NCI-H128 (cell line): ENCODE measurements around the gene HEBP2.
"Not testable (repeated sequence)": the region's sequence is repeated elsewhere in the genome, so short reads cannot be mapped to it uniquely, and the experiment has no call there.

Experiments used
- DNase-seq: peaks from one replicate; lab custom pipeline; 2025; ENCODE audit not compliant: unreplicated experiment; lab: John Stamatoyannopoulos, UW

HEBP2 gene

DNA sequence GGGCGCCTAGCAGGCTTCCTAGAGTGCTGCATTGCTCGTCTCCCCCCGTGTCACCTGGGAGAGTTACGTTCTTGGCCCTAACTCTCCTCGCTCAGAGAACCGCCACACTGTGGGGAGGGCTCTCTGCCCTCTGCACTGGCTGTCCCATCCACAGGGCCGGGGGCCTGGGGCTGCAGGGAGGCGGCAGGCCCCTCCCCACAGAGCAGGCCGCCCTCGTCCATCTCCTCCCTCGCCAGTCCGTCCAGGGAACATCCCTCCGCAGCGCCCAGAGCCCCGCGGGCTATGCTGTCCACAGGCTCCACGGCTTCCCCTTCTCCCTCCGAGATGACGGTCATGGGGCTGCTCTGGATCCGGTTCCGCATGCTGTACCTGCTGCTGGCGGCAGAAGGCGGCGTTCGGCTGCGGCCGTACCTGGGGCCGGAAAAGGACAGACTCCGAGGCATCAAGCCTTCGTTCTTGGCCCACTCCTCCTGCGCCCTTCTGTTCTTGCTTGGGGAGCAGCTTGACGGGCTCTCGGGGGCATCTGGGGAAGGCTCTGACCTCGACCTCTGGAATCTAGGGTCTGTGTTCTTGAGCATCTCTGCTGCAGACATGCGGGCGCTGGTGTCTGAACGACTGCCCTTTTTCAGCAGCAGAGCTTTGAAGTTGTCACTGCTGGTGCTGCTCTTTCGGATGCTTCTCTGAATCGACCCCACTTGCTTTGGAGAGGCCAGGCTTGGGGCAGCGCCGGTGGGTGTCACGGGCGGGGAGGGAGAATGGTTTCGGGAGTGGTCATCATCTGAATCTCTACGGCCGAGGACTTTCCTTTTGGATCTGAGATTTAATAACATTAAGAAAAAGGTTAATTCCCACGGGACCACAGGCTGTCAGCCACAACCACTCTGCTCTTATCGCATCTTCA lies 20.2 kb downstream of the HEBP2 start:
- no peak for DNase-seq

DNA sequence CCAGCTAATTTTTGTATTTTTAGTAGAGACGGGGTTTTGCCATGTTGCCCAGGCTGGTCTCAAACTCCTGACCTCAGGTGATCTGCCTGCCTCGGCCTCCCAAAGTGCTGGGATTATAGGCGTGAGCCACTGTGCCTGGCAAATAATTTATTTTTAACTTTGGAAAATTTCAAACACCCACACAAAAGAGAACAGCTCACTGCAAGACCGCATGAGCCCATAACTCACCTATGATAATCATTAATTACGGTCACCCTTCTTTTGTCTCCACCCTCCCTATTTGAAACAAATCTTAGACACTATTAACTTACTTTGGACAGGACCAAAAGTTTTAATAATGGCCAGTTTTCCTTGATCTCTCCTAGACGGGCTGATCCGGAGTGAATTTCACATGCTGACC lies 21.2 kb downstream of the HEBP2 start:
- DNase-seq: not testable (repeated sequence)

GRCh38 chr6:138426500-138427123 lies 22.6 kb downstream of the HEBP2 start:
- DNase-seq: no peak

DNA sequence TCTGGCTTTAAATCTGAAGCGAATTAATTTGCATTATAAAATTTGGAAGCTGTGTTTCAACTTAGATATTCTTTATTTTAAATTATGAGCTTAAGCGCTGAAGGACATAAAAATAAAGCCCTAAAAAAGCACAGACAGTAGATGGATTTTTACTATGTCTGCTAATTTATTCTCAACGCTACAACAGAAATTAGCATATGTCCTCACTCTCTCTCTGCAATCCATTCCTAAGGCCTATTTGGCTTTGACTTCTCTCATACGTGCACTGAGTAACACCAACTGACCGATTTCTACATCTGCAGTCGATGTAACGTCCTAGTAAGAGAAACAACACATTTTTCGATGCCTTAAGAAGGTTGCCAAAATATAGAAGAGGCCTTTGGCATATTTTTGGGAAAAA lies 23.7 kb downstream of the HEBP2 start:
- DNase-seq: no peak

DNA sequence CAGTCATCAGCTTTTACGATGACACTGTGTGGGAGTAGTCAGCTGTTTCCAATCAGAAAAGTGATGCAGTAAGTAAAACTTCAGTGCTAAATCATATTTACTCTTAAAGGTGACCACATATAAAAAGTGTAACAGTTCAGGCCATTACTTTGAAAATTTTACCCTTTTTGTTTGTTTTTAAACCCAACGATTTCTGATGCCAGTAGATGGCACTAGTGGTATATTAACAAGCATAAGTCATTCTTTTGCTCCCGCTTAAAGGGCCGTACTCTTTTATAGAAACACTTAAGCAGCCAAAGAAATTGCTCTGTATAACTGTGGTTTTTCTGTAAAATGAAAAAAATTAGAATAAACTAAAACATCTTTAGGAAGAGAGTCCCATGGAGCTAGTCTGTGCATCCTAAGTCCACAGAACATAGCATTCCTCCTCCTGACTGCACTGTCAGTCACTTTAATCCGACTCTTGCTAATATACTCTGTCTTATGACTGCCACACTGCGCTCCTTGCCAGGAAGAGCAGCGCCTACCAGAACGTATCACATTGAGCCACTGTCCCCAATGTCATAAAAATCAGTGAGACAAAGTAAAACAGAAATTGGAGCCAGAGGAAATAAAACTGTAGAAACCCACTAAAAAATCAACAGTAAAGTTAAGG lies 25.0 kb downstream of the HEBP2 start:
- no peak for DNase-seq

DNA sequence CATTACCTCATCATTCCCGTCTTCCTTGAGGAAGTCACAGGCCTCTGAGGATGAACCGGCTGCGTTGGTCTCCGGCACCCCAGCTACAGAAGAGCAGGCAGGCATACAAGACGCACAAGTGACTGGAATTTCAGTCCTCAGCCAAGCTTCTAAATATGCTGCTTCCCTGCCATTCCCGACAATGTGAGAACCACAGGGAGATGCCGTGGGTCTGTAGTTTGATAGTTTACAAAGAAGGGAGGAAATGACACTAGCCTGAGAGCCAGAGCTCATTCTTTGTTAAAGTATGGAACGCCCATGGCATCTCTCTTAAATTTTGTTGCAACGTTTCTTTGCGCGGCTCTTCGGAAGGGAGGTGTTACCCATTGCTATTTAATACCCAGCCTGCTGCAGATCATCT lies 25.7 kb downstream of the HEBP2 start:
- no peak for DNase-seq

- no peak for DNase-seq
Observed at GRCh38 chr6:138430361-138431145, 26.5 kb downstream of the HEBP2 start.

GRCh38 chr6:138431256-138432062 lies 27.4 kb downstream of the HEBP2 start:
- no peak for DNase-seq

- no peak for DNase-seq
Observed at GRCh38 chr6:138432063-138432356, 28.0 kb downstream of the HEBP2 start.

DNA sequence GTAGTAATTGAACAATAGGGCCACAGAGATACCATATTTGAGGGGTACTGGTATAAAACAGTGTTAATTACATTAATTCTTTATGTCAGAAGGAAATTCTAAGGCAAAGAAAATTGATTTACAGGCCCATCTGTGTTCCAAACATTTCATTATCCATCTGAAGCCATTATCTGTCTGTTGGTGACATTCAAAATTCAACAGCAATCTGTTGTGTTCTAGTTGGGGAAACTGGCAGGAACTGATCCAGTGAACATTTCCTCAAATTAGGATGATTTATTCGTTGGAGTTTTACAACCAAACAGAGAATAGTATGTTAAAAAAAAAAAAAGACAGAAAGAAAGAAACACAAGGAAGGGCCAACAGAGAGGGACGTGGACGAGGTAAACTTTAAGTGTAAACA lies 30.1 kb downstream of the HEBP2 start:
- DNase-seq: no peak

- DNase-seq: no peak
Observed at GRCh38 chr6:138434925-138435324, 30.9 kb downstream of the HEBP2 start.

DNA sequence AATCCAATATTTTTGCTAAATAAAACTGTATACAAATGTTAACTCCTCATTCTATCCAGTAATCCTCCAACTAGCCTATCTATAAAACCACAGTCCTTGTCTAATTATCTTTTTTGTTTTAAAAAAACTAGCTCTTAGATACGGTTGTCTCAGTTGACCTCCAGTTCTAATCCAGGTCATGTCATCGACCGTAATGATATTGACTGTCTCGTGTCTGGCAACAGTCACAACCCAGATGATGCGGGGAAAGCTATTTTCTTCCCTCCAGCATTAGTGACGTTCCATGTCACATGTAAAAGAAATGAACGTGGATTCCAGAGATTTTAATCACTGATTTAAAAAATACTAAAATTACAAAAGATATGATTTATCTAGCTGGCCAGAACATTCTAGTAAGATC lies 35.5 kb downstream of the HEBP2 start:
- no peak for DNase-seq

DNA sequence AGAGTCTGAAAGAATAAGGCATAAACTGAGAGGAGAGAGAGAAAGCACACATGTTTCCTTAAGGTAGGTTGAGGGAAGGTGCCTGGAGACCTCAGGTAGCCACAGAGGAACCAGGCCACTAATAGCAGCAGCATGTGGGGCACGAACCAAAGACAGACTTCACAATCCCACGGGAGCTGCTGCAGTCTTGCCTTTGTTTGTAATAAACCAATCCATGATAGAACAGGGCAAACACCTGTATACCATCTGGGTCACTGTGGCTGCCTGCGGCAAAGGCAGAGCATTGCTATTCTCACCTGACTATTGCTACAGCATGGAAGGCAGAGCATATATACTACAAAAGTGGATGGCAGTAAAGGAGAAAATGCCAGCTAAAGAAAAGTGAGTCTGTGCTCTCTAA lies 36.3 kb downstream of the HEBP2 start:
- DNase-seq: no peak

- DNase-seq: no peak
Observed at GRCh38 chr6:138440758-138441357, 36.8 kb downstream of the HEBP2 start.

DNA sequence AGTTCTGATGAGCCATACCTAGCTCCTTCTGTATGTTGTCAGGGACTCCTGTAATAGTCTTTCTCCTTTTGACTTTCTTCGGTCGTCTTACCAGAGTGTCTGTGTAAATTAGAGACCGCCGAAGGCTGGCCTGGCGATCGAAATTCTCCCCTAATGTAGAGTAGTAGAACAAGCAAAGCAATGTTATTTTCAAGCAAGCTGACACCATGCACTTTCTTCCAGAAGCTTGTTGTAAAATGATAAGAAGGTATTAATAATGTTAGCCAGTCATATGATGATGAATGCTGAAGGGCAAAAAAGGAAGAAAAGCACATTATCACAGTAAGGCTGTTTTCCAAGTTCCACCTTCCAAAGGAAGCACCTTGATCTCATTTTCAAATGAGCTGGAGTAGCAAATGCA lies 37.9 kb downstream of the HEBP2 start:
- no peak for DNase-seq

GRCh38 chr6:138442663-138443062 lies 38.6 kb downstream of the HEBP2 start:
- DNase-seq: no peak

GRCh38 chr6:138443979-138444378 lies 40.0 kb downstream of the HEBP2 start:
- DNase-seq: no peak

- DNase-seq: no peak
Observed at GRCh38 chr6:138446821-138447220, 42.8 kb downstream of the HEBP2 start.

DNA sequence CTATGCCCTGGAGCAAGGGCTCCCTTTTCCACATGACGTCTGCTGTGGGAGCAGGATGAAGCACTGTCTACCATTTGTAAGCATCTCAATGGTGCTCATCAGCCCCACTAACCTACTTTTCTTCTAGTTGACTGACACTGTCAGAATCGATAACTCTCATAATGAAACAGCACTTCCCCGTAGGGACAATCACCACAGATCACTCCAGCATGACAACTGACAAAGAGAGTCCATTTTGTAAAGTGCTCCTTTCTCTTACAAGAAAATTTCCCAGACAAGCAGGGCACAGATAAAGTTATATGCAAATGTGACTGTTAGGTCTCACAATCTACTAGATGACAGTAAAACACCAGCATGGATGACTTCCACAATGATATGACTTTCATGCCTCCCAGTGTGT lies 46.4 kb downstream of the HEBP2 start:
- DNase-seq: no peak

DNA sequence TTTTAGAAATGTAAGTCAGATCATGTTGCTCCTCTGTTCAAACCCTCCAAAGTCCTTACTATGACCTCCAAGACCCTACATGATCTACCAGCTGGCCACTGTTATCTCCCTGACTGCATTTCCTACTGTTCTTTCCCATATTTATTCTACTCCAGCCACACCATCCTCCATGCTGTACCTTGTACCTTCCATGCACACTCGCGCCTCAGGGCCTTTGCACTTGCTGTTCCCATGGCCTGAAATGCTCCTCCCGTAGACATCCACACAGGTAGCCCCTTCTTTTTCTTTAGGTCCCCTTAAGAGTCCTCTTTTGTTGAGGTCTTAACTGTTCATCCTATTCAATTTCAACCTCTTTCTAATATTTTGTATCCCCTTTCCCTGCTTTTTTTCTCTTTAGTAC lies 47.0 kb downstream of the HEBP2 start:
- DNase-seq: no peak
